HG03159 (cell line): ENCODE data around the gene DNM2.
"Not testable (repeated sequence)": the region's sequence is repeated elsewhere in the genome, so short reads cannot be mapped to it uniquely, and the experiment has no call there.

Experiments used
- ATAC-seq: cut with Tn5 transposase; IDR thresholded peaks from one replicate; pipeline ENCODE4 v1.9.1; 2021; ENCODE audit warnings: mild to moderate bottlenecking, moderate library complexity; ENCODE audit not compliant: unreplicated experiment

The DNM2 gene

DNA sequence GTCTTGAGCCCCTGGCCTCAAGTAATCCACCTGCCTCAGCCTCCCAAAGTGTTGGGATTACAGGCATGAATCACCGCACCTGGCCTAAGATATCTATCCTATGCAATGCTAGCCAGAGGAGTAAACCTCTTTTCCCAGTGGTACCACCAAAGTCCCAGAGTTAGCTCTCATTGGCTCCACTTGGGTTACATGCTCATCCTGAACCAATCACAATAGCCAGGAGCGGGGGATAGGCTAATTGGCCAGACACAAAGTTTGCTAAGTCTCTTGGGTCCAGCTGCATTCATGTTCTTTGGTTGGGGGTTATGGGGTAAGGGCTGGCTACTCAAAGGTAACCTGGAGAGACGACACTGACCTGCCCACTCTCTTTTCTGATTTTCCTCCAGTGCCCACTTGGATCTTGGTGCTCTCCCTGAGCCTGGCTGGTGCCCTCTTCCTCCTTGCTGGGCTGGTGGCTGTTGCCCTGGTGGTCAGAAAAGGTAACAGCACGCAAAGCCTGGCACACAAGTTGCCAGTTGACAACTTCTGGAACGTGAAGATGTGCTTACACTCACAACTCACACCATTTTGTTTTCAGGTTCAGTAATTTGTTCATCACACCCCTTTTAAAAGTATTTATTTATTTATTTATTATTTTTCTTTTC is 138.1 kb downstream of the DNM2 start:
- no peak for ATAC-seq

DNA sequence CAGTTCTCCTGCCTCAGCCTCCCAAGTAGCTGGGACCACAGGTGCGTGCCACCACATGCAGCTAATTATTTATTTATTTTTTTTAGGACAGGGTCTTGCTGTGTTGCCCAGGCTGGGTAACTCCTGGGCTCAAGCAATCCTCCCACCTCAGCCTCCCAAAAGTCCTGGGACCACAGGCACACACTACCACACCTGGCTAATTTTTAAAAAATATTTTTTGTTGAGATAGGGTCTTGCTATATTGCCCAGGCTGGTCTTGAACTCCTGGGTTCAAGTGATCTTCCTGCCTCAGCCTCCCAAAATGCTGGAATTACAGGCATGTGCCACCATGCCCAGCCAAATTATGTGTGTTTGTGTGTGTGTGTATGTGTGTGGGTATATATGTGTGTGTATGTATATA is 139.0 kb downstream of the DNM2 start:
- ATAC-seq: not testable (repeated sequence)

GRCh38 chr19:10858204-10858828 is 140.4 kb downstream of the DNM2 start:
- ATAC-seq: no peak

- no peak for ATAC-seq
Observed at GRCh38 chr19:10861103-10861651, 143.3 kb downstream of the DNM2 start.

- ATAC-seq: no peak
Observed at GRCh38 chr19:10862561-10863106, 144.8 kb downstream of the DNM2 start.

GRCh38 chr19:10863107-10863717 is 145.3 kb downstream of the DNM2 start:
- ATAC-seq: no peak

- ATAC-seq: no peak
Observed at GRCh38 chr19:10864538-10864899, 146.6 kb downstream of the DNM2 start.

DNA sequence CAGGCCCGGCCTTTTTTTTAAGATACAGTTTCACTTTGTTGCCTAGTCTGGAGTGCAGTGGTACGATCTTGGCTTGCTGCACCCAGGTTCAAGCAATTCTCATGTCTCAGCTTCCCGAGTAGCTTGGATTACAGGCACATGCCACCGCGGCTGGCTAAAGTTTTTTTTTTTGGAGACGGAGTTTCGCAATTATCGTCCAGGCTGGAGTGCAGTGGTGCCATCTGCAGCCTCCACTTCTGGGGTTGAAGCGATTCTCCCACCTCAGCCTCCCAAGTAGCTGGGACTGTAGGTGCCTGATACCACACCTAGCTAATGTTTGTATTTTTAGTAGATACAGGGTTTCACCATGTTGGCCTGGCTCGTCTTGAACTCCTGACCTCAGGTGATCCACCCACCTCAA is 148.6 kb downstream of the DNM2 start:
- no peak for ATAC-seq

GRCh38 chr19:10868872-10869547 is 151.1 kb downstream of the DNM2 start:
- ATAC-seq: no peak

DNA sequence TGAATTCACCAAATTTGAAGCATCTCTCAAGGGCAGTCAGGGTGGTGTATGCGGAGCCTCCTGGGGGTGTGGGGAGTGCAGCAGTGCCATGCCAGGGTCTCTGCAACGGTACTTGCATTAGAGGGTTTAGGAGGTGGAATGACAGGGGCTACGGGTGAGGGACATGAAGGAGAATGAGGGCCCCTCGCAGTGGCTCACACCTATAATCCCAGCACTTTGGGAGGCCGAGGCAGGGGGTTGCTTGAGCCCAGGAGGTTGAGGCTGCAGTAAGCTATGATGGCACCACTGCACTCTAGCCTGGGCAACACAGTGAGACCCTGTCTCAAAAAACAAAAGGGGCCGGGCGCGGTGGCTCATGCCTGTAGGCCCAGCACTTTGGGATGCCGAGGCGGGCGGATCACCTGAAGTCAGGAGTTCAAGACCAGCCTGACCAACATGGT is 152.0 kb downstream of the DNM2 start:
- ATAC-seq: not testable (repeated sequence)

DNA sequence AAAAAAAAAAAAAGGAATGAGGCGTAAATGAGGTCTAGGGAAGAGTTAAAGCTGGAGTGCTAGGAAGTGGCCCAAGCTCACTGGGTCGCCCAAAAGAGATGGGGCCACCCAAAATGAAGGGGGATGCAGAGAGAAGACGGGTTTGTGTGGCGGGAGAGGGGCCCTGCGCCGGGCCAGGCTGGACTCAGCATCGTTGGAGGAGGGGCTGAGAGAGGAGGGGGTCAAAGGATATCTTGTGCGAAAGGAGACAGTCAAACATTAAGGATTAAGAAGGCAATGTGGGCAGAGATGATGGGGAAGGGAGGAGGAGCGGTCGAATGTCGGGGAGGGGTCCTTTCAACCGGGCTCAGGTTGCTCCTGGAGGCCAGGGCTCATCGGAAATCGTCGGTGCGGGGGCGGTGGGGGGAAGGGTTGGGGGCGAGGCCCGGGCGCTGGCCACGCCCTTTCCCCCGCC is 152.6 kb downstream of the DNM2 start:
- no peak for ATAC-seq

DNA sequence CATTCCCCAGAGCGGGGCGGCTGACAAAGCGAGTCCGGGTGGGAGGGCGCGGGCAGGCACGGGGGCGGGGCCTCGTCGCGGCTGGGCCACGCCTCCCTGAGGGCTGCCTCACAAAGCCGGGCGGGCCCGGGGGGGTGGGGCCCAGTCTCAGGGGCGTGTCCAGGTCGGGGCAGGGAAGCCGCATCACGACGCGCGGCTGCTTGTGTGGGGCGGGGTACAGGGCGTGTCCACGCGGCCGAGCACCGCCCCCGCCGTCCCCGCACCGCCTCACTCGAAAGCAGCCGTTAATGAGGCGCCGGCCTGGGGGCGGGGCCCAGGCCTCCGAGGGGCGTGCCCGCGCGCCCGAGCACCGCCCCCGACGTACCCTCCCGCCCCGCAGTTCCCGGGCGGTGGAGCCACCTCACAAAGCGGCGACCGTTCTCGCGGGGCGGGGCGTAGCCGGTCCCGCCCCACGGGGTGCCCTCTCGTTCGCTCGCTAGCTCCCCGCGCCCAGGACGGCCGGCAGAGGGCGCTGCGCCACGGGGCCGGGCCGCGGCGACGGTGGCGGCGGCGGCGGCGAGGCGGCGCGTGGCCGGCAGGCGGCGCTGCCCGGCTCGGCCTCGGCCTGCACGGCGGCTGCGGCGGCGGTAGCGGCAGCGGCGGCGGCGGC is 153.2 kb downstream of the DNM2 start, which contains the start of gene CARM1:
Gene CARM1 (plus strand): TSS at position 599 of the 649 bp plus-strand sequence. CDS start 150 bp downstream, outside the sequence.
- ATAC-seq: peak; percentile 70

DNA sequence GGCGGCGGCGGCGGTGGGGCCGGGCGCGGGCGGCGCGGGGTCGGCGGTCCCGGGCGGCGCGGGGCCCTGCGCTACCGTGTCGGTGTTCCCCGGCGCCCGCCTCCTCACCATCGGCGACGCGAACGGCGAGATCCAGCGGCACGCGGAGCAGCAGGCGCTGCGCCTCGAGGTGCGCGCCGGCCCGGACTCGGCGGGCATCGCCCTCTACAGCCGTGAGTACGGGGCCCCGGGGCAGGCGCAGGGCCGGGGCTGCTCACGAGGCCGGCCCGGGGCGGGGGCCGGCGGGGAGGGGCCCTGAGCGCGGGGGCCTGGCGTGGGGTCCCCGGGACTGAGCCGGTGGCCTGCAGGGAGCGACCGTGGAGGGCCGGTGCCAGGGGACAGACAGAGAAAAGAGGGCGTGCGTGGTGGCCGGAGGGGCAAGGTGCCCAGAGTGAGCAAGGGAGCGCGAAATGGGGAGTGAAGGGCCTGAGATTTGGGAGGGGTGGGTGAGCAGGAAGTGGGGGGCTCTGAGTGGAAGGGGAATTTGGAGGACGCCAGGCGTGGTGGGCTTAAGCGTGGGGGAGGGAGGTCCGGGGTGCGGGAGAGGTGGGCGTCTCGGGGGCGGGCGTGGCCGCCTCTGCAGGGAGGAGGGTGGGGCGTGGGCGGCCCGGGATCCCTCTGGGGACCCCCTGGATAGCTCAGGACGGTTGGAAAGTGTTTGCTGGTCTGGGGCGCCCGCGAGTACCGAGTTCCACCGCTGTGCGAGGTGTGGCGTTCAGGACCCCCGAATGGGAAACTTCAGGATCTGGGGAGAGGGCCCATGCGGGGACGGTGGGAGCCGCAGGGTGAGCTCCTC is 154.0 kb downstream of the DNM2 start:
- peak; percentile 2 for ATAC-seq

DNA sequence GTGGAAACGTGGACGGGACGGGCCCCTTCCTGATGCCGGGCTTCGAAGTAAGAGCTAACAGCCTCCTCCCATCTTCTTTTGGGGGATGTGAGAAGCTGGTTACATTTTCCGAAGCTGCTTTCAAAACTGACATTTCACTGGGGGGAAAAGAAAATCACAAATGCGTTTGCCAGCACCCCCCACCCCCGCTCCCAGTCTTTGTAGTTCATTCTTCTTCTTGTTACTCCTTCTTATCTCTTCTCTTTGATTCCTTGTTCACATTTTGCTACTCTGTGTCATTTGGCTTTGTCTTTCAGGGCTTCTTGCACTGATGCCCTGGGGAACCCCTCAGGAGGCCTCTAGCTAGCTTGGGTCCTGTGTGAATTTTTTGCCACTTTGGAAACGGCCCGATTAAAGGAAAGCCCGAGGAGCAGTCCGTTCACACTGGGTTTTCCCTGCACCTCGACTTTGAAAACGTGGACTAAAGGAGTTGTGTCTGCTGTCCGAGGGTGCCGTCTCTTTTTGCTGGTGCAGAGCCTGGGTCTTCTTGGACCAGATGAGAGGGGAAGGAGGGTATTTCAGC is 154.7 kb downstream of the DNM2 start:
- ATAC-seq: no peak

DNA sequence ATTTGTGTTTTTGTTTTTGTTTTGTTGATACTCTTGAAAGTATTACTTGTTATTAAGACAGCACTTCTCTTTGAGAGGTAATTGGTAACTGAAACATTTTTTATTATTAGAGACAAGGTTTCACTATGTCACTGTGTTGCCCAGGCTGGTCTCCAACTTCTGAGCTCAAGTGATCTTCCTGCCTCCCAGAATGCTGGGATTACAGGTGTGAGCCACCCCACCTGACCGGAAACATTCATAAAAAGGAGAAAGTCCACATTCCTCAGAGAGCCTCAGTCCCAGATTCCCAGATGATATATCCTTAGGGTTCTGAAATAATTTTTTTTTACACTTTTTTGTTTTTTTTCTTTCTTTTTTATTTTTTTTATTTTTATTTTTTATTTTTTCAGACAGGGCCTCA is 156.1 kb downstream of the DNM2 start:
- ATAC-seq: no peak

DNA sequence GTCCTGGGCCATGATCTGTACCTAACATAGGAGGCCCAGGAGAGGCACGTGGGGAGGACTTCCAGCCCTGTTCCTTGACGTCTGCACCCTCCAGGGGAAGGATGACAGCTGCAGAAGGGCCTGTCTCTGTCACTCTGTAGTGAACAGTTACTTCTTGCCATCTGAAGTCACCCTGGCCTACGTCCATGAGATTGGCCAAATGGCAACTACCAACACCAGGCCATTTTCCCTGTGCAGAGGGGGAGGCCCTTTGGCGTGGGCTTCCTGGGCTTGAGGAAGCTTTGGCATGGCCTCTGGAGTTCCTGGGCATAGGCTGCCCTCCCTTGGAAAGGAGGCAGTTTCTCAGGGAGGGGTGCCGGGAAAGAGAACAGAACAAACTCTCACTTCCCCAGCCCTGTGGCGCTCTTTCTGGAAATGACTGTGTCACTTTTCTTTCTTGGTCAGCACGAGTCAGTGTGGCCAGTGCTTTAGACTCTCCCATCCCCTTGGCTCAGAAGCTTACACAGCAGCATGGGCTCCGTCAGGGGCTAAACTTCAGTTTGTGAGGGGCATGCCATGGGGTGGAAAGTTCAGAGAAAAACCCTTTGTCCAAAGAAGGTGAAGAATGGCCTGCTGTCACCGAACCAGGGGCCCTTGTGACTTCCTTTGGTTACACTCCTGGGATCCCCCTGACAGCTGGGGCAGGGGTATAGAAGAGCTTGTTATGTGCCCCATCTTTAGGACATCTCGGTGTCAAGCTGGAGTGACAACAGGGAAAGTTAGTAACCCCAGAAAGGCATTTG is 158.8 kb downstream of the DNM2 start:
- peak; percentile 46 for ATAC-seq

- not testable (repeated sequence) for ATAC-seq
Observed at GRCh38 chr19:10877608-10878007, 159.7 kb downstream of the DNM2 start.

DNA sequence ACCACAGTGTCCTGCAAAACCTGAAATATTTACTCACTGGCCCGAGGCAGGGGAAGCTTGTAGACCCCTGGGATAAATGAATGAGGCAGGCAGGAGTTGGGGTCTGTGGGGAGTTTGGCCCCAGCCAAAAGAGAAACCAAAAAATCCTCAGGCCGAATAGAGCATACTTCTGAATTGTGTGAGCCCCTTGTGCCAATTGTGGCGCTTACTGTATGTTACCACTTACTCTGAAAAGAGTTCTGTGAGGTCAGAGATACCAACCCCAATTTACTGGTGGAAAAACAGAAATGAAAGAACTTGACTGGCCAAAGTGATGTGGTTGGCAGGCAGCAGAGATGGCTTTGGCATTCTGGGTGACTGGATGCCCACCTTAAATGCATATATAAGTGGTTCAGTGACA is 160.4 kb downstream of the DNM2 start:
- no peak for ATAC-seq
